Lower lobe of right lung (tissue), 2 donors: Measurements from ENCODE around the gene TMEM204. TPM values are rescaled to one million over a fixed set of nuclear protein-coding genes. Genes with fewer than 3 reads are reported as not detected.

ENCODE experiments used
- ATAC-seq, 2 donors: fragments of 200-7000 bp; cut with Tn5 transposase; one replicate each; pipeline ENCODE4 v1.9.1; 2020 to 2022; ENCODE audit warnings: mild to moderate bottlenecking in 2 of 2, moderate library complexity in 2 of 2
- DNase-seq: peaks from one replicate; pipeline ENCODE4 v3.0.0-alpha.2; 2020
- H3K27ac ChIP-seq: fragments of 200-600 bp; one replicate; pipeline ENCODE4 v1.8.0; 2022
- H3K27me3 ChIP-seq: fragments of 200-600 bp; one replicate; pipeline ENCODE4 v1.8.0; 2022; ENCODE audit warnings: low read depth
- H3K36me3 ChIP-seq: fragments of 200-600 bp; one replicate; pipeline ENCODE4 v1.8.0; 2022; ENCODE audit warnings: mild to moderate bottlenecking
- H3K4me1 ChIP-seq: fragments of 200-600 bp; one replicate; pipeline ENCODE4 v1.8.0; 2022
- H3K4me3 ChIP-seq: fragments of 200-600 bp; one replicate; pipeline ENCODE4 v1.8.0; 2022; ENCODE audit warnings: mild to moderate bottlenecking
- H3K9me3 ChIP-seq: fragments of 200-600 bp; one replicate; pipeline ENCODE4 v1.8.0; 2022
- CTCF ChIP-seq: fragments of 200-600 bp; IDR thresholded peaks from one replicate; pipeline ENCODE4 v1.8.0; 2022; ENCODE audit warnings: antibody characterized with exemption, mild to moderate bottlenecking
- intact Hi-C: fragments of 100-400 bp; cut with DNase I; formaldehyde crosslinking; loops from one replicate; pipeline ENCODE4 v1.11.0; 2022
- total RNA-seq: library from RNA; stranded (reverse); fragmentation: NEBNext Ultra II Directional; extraction: Animal tissue kit (Norgen Biotek cat#: 25700); gene quantifications from one replicate; pipeline ENCODE4 v1.2.1, GENCODE V29; 2021
- donor health status: DM: no; HTN: yes; CAD: no; lungs with severe emphysema.

Gene TMEM204
- total RNA-seq, 1 donor from 2014 or later, result 63.1 TPM

DNA sequence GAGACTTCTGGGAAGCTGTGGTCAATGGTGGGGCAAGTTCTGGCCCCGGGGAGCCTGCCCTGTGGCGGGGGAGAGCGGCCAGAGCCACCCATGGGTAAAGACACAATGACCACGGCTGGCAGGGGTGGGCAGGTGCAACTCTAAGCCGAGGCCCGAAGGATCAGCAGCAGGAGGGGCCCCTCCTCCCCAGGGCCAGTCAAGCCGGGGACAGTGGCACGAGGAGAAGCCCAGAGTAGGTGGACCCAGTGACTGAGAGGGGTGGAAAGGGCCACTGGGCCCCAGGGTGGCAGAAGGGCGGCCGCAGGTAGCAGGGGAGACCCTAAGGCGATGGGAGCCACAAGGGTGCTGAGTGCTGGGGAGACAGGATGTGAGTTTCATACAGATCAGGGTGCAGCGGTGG lies 17.7 kb downstream of the TMEM204 start:
- DNase-seq (no peak), ATAC-seq (no peak)
- peaks cover 63% of the 10 kb centered on the region for H3K4me1 ChIP-seq
- H3K9me3 ChIP-seq, result no peaks in the 10 kb centered on the region
- H3K27me3 ChIP-seq, result no peaks in the 10 kb centered on the region
- H3K27ac ChIP-seq, result peak overlapping the region; percentile 18
- peaks cover 99% of the 10 kb centered on the region for H3K36me3 ChIP-seq
- intact Hi-C loops, result no loop called here
- no peak for TF ChIP-seq CTCF
- no peak overlapping the region for H3K4me3 ChIP-seq

DNA sequence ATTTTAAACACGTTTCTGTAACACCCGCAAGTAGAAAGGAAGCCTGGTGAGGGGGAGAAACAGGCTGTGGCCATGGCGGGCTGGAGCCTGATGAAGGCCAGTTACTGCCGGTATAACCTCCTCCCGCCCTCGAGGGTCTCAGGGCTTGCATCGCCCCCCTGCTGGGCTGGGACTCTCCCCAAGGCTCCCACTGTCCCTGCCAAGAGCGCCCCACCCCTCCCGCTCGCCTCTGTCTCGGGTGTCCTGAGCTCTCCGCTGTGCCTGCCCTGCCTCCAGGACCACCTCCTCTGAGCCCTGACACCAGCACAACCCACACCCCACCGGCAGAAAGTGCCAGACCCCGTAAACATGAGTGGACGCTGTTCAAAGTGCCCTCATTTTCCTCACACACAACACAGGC lies 18.7 kb downstream of the TMEM204 start:
- no peak for TF ChIP-seq CTCF
- DNase-seq (no peak), ATAC-seq (no peak)
- H3K4me1 ChIP-seq, result peaks cover 53% of the 10 kb centered on the region
- H3K9me3 ChIP-seq, result no peaks in the 10 kb centered on the region
- intact Hi-C loops, result no loop called here
- H3K36me3 ChIP-seq, result peaks cover 99% of the 10 kb centered on the region
- no peak overlapping the region for H3K4me3 ChIP-seq
- no peaks in the 10 kb centered on the region for H3K27me3 ChIP-seq
- no peak overlapping the region for H3K27ac ChIP-seq

GRCh38 chr16:1553946-1554825 lies 20.7 kb downstream of the TMEM204 start:
- Histone ChIP-seq H3K27me3 (no peaks in the 10 kb centered on the region), H3K9me3 (no peaks in the 10 kb centered on the region), H3K4me3 (no peak overlapping the region), H3K4me1 (peaks cover 32% of the 10 kb centered on the region), H3K27ac (no peak overlapping the region), H3K36me3 (peaks cover 100% of the 10 kb centered on the region)
- intact Hi-C loops, result no loop called here
- ATAC-seq (no peak), DNase-seq (no peak)
- no peak for TF ChIP-seq CTCF

- Histone ChIP-seq H3K27me3 (no peaks in the 10 kb centered on the region), H3K36me3 (peaks cover 100% of the 10 kb centered on the region), H3K9me3 (no peaks in the 10 kb centered on the region), H3K4me1 (peaks cover 25% of the 10 kb centered on the region), H3K27ac (no peak overlapping the region), H3K4me3 (no peak overlapping the region)
- no peak for TF ChIP-seq CTCF
- DNase-seq (no peak), ATAC-seq (no peak)
- intact Hi-C loops, result no loop called here
These were observed 21.5 kb downstream of the TMEM204 start for GRCh38 chr16:1554826-1555445.

- Histone ChIP-seq H3K4me1 (peaks cover 12% of the 10 kb centered on the region), H3K4me3 (no peak overlapping the region), H3K27me3 (no peaks in the 10 kb centered on the region), H3K36me3 (peaks cover 100% of the 10 kb centered on the region), H3K9me3 (no peaks in the 10 kb centered on the region), H3K27ac (no peak overlapping the region)
- ATAC-seq, result peak; percentile 11 to 17
- DNase-seq, result no peak
- no peak for TF ChIP-seq CTCF
- intact Hi-C loops, result no loop called here
These were observed 22.8 kb downstream of the TMEM204 start for GRCh38 chr16:1556254-1556653.
